Ascending aorta (tissue), 2 donors: ENCODE data around the gene SLC26A11. TPM values are rescaled to one million over a fixed set of nuclear protein-coding genes. Genes with fewer than 3 reads are reported as not detected.

Source experiments
- DNase-seq, 2 donors: peaks; one replicate each; pipeline ENCODE4 v3.0.0-alpha.2; 2019; ENCODE audit warnings: low spot score in 2 of 2
- H3K27ac ChIP-seq, 2 donors: fragments of 200-600 bp; sonication (generic); one replicate each; pipeline ENCODE4 v1.5.1; 2016 to 2017; ENCODE audit warnings: mild to moderate bottlenecking in 1 of 2
- H3K27me3 ChIP-seq: fragments of 200-600 bp; sonication (generic); one replicate; pipeline ENCODE4 v1.5.1; 2017
- H3K36me3 ChIP-seq, 2 donors: fragments of 200-600 bp; sonication (generic); one replicate each; pipeline ENCODE4 v1.5.1; 2016
- H3K4me1 ChIP-seq, 2 donors: fragments of 200-600 bp; sonication (generic); one replicate each; pipeline ENCODE4 v1.5.1; 2016 to 2017; ENCODE audit warnings: mild to moderate bottlenecking in 1 of 2
- H3K4me3 ChIP-seq, 2 donors: fragments of 200-600 bp; sonication (generic); one replicate each; pipeline ENCODE4 v1.5.1; 2016 to 2017; ENCODE audit warnings: mild to moderate bottlenecking in 1 of 2
- H3K9me3 ChIP-seq, 2 donors: fragments of 200-600 bp; sonication (generic); one replicate each; pipeline ENCODE4 v1.5.1; 2016
- CTCF ChIP-seq, 3 experiments: fragments of 200-600 bp in 2 of 3; fragments of 450-650 bp in 1 of 3; sonication (generic) in 2 of 3; IDR thresholded peaks; one replicate each; pipeline ENCODE4 v1.5.1; 2016 to 2019; ENCODE audit warnings: antibody characterized with exemption in 3 of 3, mild to moderate bottlenecking in 1 of 3, moderate library complexity in 1 of 3
- intact Hi-C: fragments of 100-400 bp; cut with DNase I; formaldehyde crosslinking; loops from one replicate; pipeline ENCODE4 v1.15.1; 2023
- total RNA-seq: library from RNA; depleted of rRNA; stranded (reverse); fragments of >200 nt; gene quantifications from one replicate; pipeline ENCODE4 v1.1.0, GENCODE V29; 2016

The SLC26A11 gene
- total RNA-seq, 1 donor from 2014 or later = 25.8 TPM

GRCh38 chr17:80227666-80228065 lies 7.4 kb downstream of the SLC26A11 start:
- intact Hi-C loops = no loop called here
- no peak for TF ChIP-seq CTCF (IDR thresholded peaks at IDR 0.05)
- no peak overlapping the region for H3K27ac ChIP-seq
- H3K9me3 ChIP-seq = peaks cover 10 to 11% of the 10 kb centered on the region in 2 donors
- no peak overlapping the region for H3K4me3 ChIP-seq
- no peaks in the 10 kb centered on the region for H3K27me3 ChIP-seq
- H3K36me3 ChIP-seq = peaks cover 19 to 50% of the 10 kb centered on the region in 2 donors
- no peaks in the 10 kb centered on the region for H3K4me1 ChIP-seq
- DNase-seq = no peak

GRCh38 chr17:80228477-80228876 lies 8.2 kb downstream of the SLC26A11 start:
- DNase-seq = no peak
- Histone ChIP-seq H3K9me3 (peaks cover 17 to 18% of the 10 kb centered on the region in 2 donors), H3K27ac (no peak overlapping the region), H3K4me1 (no peaks in the 10 kb centered on the region), H3K36me3 (peaks cover 27 to 58% of the 10 kb centered on the region in 2 donors), H3K27me3 (no peaks in the 10 kb centered on the region), H3K4me3 (no peak overlapping the region)
- no peak for TF ChIP-seq CTCF (IDR thresholded peaks at IDR 0.05)
- intact Hi-C loops = no loop called here

- Histone ChIP-seq H3K27ac (no peak overlapping the region), H3K36me3 (peaks cover 30 to 64% of the 10 kb centered on the region in 2 donors), H3K4me3 (no peak overlapping the region), H3K9me3 (peaks cover 17 to 24% of the 10 kb centered on the region in 2 donors), H3K4me1 (no peaks in the 10 kb centered on the region), H3K27me3 (no peaks in the 10 kb centered on the region)
- DNase-seq = no peak
- intact Hi-C loops = no loop called here
- no peak for TF ChIP-seq CTCF (IDR thresholded peaks at IDR 0.05)
Observed at GRCh38 chr17:80229011-80229410, 8.8 kb downstream of the SLC26A11 start.

GRCh38 chr17:80232438-80232837 lies 12.2 kb downstream of the SLC26A11 start:
- intact Hi-C loops = no loop called here
- Histone ChIP-seq H3K27ac (no peak overlapping the region), H3K9me3 (peaks cover 17 to 26% of the 10 kb centered on the region in 2 donors), H3K4me3 (no peak overlapping the region), H3K27me3 (no peaks in the 10 kb centered on the region), H3K36me3 (peaks cover 47 to 91% of the 10 kb centered on the region in 2 donors), H3K4me1 (no peaks in the 10 kb centered on the region)
- no peak for DNase-seq
- no peak for TF ChIP-seq CTCF (IDR thresholded peaks at IDR 0.05)

- DNase-seq = no peak
- intact Hi-C loops = no loop called here
Observed at GRCh38 chr17:80233202-80233601, 13.0 kb downstream of the SLC26A11 start.

More at GRCh38 chr17:80233202-80233601, 13.0 kb downstream of the SLC26A11 start:
- Histone ChIP-seq H3K27ac (no peak overlapping the region), H3K4me3 (no peak overlapping the region), H3K27me3 (no peaks in the 10 kb centered on the region), H3K9me3 (peaks cover 17 to 26% of the 10 kb centered on the region in 2 donors), H3K4me1 (no peaks in the 10 kb centered on the region), H3K36me3 (peaks cover 53 to 92% of the 10 kb centered on the region in 2 donors)
- no peak for TF ChIP-seq CTCF (IDR thresholded peaks at IDR 0.05)
